Spleen (tissue), 11 donors: ENCODE results near the gene DENND1A. TPM values are rescaled to one million over a fixed set of nuclear protein-coding genes. Genes with fewer than 3 reads are reported as not detected.

ENCODE experiments used
- DNase-seq: peaks from one replicate; pipeline ENCODE4 v3.0.0-alpha.2; 2020
- H3K27ac ChIP-seq, 8 donors: fragments of 200-600 bp; sonication (generic) in 7 of 8; 1 replicate in 4 of 8; 2 replicates in 4 of 8; pipeline versions ENCODE4 v1.5.0 to v1.8.0; 2016 to 2021; ENCODE audit warnings: inconsistent platforms in 4 of 8, mild to moderate bottlenecking in 4 of 8, moderate library complexity in 1 of 8
- H3K27me3 ChIP-seq, 7 donors: fragments of 200-600 bp; sonication (generic) in 6 of 7; replicated peaks in 1 of 7; 1 replicate in 4 of 7; 2 replicates in 3 of 7; pipeline versions ENCODE4 v1.5.0 to v1.8.0; 2016 to 2021; ENCODE audit warnings: inconsistent platforms in 3 of 7, mild to moderate bottlenecking in 1 of 7
- H3K36me3 ChIP-seq, 6 donors: fragments of 200-600 bp; sonication (generic) in 5 of 6; 1 replicate in 4 of 6; 2 replicates in 2 of 6; pipeline versions ENCODE4 v1.5.0 to v1.8.0; 2016 to 2021; ENCODE audit warnings: inconsistent platforms in 2 of 6
- H3K4me1 ChIP-seq, 6 donors: fragments of 200-600 bp; sonication (generic) in 5 of 6; 1 replicate in 3 of 6; 2 replicates in 3 of 6; pipeline versions ENCODE4 v1.5.0 to v1.8.0; 2016 to 2021; ENCODE audit warnings: inconsistent platforms in 3 of 6
- H3K4me3 ChIP-seq, 8 donors: fragments of 200-600 bp; sonication (generic) in 7 of 8; 1 replicate in 4 of 8; 2 replicates in 4 of 8; pipeline versions ENCODE4 v1.5.0 to v1.8.0; 2016 to 2021; ENCODE audit warnings: inconsistent platforms in 4 of 8, mild to moderate bottlenecking in 4 of 8, moderate library complexity in 2 of 8
- H3K9me3 ChIP-seq, 8 donors: fragments of 200-600 bp; sonication (generic) in 7 of 8; 1 replicate in 4 of 8; 2 replicates in 4 of 8; pipeline versions ENCODE4 v1.5.0 to v1.8.0; 2016 to 2021; ENCODE audit warnings: inconsistent platforms in 4 of 8
- POLR2A ChIP-seq, 3 donors: fragments of 450-650 bp; IDR thresholded peaks; one replicate each; pipeline ENCODE4 v1.5.1; 2017; ENCODE audit warnings: antibody characterized with exemption in 3 of 3, mild to moderate bottlenecking in 1 of 3
- POLR2AphosphoS5 ChIP-seq, 3 donors: sonication (generic); formaldehyde crosslinking; IDR thresholded peaks; one replicate each; pipeline ENCODE4 v1.5.1; 2017; ENCODE audit warnings: antibody characterized with exemption in 3 of 3
- WGBS, 5 donors: extraction: QIAGEN DNeasy Blood & Tissue Kit in 3 of 5; methylation state at CpG; one replicate each; pipeline versions ENCODE4 v1.1.5 to v1.1.7; 2013 to 2018; 5-methylcytosine and 5-hydroxymethylcytosine counted together
- intact Hi-C: fragments of 100-400 bp; cut with DNase I; formaldehyde crosslinking; loops from one replicate; pipeline ENCODE4 v1.15.0; 2023; ENCODE audit warnings: low total_unique reads
- polyA plus RNA-seq, 3 donors: library from polyadenylated mRNA; stranded (reverse); fragments of 200-250 nt; gene quantifications; one replicate each; pipeline ENCODE4 v1.2.1, GENCODE V29; 2013
- total RNA-seq, 7 donors: library from RNA; depleted of rRNA in 3 of 7; stranded (reverse); fragments of >200 nt in 3 of 7; fragmentation: NEBNext Ultra II Directional in 4 of 7; extraction: Animal tissue kit (Norgen Biotek cat#: 25700) in 4 of 7; gene quantifications; one replicate each; pipeline versions ENCODE4 v1.1.0 to v1.2.1, GENCODE V29; 2016 to 2021
- TF ChIP-seq, protein P1 (sequence below), 11 experiments: fragments of 200-600 bp in 7 of 11; fragments of 450-650 bp in 4 of 11; sonication (generic) in 4 of 11; IDR thresholded peaks in 8 of 11; conservative IDR thresholded peaks in 3 of 11; 1 replicate in 7 of 11; 2 replicates in 4 of 11; pipeline versions ENCODE4 v1.4.0 to v1.8.0; 2016 to 2021; ENCODE audit warnings: antibody characterized with exemption in 11 of 11, inconsistent platforms in 4 of 11, mild to moderate bottlenecking in 1 of 11
- donor health status: healthy with polysubstance abuse.
- donor health status: DM: no; HTN: no; CAD: no; lungs with moderate emphysema.
- donor health status: DM: no; HTN: no; CAD: no.
- donor health status: Bipolar disorder and iron deficiency.
- donor health status: healthy.
- donor health status: DM: no; HTN: no; CAD: no.
- donor health status: DM: yes; HTN: yes; CAD: no.

Gene DENND1A
- total and polyA plus RNA-seq, 10 donors: 5.4 to 59.3 (median 48.8) TPM

GRCh38 chr9:123534336-123534735, 395.6 kb downstream of the DENND1A start:
- Histone ChIP-seq H3K4me3 (no peak overlapping the region), H3K9me3 (peaks cover 0 to 15% (median 11%) of the 10 kb centered on the region in 8 donors), H3K36me3 (peaks cover 0 to 31% (median 0%) of the 10 kb centered on the region in 6 donors), H3K4me1 (peaks cover 0 to 15% (median 0%) of the 10 kb centered on the region in 6 donors), H3K27ac (no peak overlapping the region), H3K27me3 (no peaks in the 10 kb centered on the region)
- WGBS, 5 donors: 96 to 99% (median 98%) methylated on average over 2 of the region's 2 CpGs
- DNase-seq: no peak
- TF ChIP-seq, protein P1, sequence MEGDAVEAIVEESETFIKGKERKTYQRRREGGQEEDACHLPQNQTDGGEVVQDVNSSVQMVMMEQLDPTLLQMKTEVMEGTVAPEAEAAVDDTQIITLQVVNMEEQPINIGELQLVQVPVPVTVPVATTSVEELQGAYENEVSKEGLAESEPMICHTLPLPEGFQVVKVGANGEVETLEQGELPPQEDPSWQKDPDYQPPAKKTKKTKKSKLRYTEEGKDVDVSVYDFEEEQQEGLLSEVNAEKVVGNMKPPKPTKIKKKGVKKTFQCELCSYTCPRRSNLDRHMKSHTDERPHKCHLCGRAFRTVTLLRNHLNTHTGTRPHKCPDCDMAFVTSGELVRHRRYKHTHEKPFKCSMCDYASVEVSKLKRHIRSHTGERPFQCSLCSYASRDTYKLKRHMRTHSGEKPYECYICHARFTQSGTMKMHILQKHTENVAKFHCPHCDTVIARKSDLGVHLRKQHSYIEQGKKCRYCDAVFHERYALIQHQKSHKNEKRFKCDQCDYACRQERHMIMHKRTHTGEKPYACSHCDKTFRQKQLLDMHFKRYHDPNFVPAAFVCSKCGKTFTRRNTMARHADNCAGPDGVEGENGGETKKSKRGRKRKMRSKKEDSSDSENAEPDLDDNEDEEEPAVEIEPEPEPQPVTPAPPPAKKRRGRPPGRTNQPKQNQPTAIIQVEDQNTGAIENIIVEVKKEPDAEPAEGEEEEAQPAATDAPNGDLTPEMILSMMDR (IDR thresholded peaks at IDR 0.05 in 8 of 11, conservative IDR thresholded peaks at IDR 0.05 in 3 of 11): no peak
- TF ChIP-seq POLR2AphosphoS5 (IDR thresholded peaks at IDR 0.05) (no peak), POLR2A (IDR thresholded peaks at IDR 0.05) (no peak)
- intact Hi-C loops: no loop called here

DNA sequence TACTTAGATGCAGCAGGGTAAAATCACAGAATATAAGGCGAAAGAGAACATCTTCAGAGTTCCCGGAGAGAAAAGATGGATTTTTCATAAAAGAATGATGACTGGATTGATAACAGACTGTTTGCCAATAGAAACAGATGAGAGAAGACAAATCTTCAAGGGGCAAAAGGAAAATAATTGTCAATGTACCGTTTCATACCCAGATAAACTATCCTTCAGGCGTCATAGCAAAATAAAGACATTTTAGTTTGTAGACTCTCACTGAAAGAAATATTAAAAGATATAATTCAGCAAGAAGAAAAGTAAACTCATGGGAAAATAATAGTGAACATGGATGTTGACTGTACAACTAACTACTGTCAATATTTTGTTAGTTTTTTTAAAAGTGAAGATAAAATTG, 399.7 kb downstream of the DENND1A start:
- Histone ChIP-seq H3K9me3 (peaks cover 0 to 15% (median 11%) of the 10 kb centered on the region in 8 donors), H3K36me3 (peaks cover 0 to 34% (median 0%) of the 10 kb centered on the region in 6 donors), H3K4me3 (no peak overlapping the region), H3K27ac (no peak overlapping the region), H3K4me1 (peaks cover 0 to 6% (median 2%) of the 10 kb centered on the region in 6 donors), H3K27me3 (no peaks in the 10 kb centered on the region)
- TF ChIP-seq, protein P1 (IDR thresholded peaks at IDR 0.05 in 8 of 11, conservative IDR thresholded peaks at IDR 0.05 in 3 of 11): no peak
- TF ChIP-seq POLR2AphosphoS5 (IDR thresholded peaks at IDR 0.05) (no peak), POLR2A (IDR thresholded peaks at IDR 0.05) (no peak)
- no peak for DNase-seq
- 71 to 88% (median 75%) methylated on average over 4 of the region's 4 CpGs for WGBS, 5 donors
- intact Hi-C loops: no loop called here

- peaks cover 0 to 6% (median 2%) of the 10 kb centered on the region in 6 donors for H3K4me1 ChIP-seq
- H3K36me3 ChIP-seq: peaks cover 0 to 31% (median 0%) of the 10 kb centered on the region in 6 donors
- no peaks in the 10 kb centered on the region for H3K27me3 ChIP-seq
- H3K27ac ChIP-seq: no peak overlapping the region
- WGBS, 5 donors: 49 to 80% (median 80%) methylated on average over 2 of the region's 2 CpGs
- DNase-seq: no peak
- intact Hi-C loops: no loop called here
- TF ChIP-seq POLR2AphosphoS5 (IDR thresholded peaks at IDR 0.05): no peak
- TF ChIP-seq POLR2A (IDR thresholded peaks at IDR 0.05): no peak
- TF ChIP-seq, protein P1 (IDR thresholded peaks at IDR 0.05 in 8 of 11, conservative IDR thresholded peaks at IDR 0.05 in 3 of 11): no peak
- H3K9me3 ChIP-seq: peaks cover 0 to 15% (median 11%) of the 10 kb centered on the region in 8 donors
- H3K4me3 ChIP-seq: no peak overlapping the region
Observed at GRCh38 chr9:123528501-123528900, 401.4 kb downstream of the DENND1A start.

DNA sequence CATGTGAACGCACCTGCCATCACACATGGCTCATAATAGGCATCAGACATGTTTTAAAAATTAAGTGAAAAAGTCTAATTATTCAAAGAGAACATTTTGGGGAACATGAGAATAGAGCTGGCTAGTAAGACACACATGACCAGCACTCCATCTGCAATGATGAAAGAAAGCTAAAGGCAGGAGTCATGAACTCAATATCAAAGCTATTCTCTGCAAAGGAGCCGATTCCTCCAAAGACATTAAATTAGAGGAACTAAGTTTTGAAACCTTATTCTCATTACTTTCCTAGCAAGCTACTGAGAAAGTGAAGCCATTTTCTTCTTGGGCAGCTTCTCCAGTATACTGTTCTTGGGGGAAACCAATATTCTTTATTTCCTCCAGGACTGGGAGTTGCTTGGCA, 401.9 kb downstream of the DENND1A start:
- 84 to 94% (median 88%) methylated on average over 2 of the region's 2 CpGs for WGBS, 5 donors
- intact Hi-C loops: no loop called here
- no peak overlapping the region for H3K4me3 ChIP-seq
- peaks cover 0 to 31% (median 0%) of the 10 kb centered on the region in 6 donors for H3K36me3 ChIP-seq
- H3K4me1 ChIP-seq: peaks cover 0 to 6% (median 2%) of the 10 kb centered on the region in 6 donors
- no peak for TF ChIP-seq POLR2A (IDR thresholded peaks at IDR 0.05)
- TF ChIP-seq POLR2AphosphoS5 (IDR thresholded peaks at IDR 0.05): no peak
- TF ChIP-seq, protein P1 (IDR thresholded peaks at IDR 0.05 in 8 of 11, conservative IDR thresholded peaks at IDR 0.05 in 3 of 11): no peak
- H3K27ac ChIP-seq: no peak overlapping the region
- no peaks in the 10 kb centered on the region for H3K27me3 ChIP-seq
- peaks cover 0 to 15% (median 11%) of the 10 kb centered on the region in 8 donors for H3K9me3 ChIP-seq
- no peak for DNase-seq
